Coronary artery (tissue), 2 donors: ENCODE measurements around the gene HMGXB3.

Experiments used
- DNase-seq: peaks from one replicate; pipeline ENCODE4 v3.0.0-alpha.2; 2017; ENCODE audit warnings: low spot score
- H3K27ac ChIP-seq, 2 donors: fragments of 200-600 bp; sonication (generic); one replicate each; pipeline ENCODE4 v1.5.1; 2016 to 2019
- H3K4me3 ChIP-seq: fragments of 200-600 bp; sonication (generic); 2 replicates; pipeline ENCODE4 v1.5.1; 2016; ENCODE audit warnings: mild to moderate bottlenecking, moderate library complexity
- TF ChIP-seq, protein P1 (sequence below): fragments of 200-600 bp; sonication (generic); IDR thresholded peaks from one replicate; pipeline ENCODE4 v1.5.1; 2019; ENCODE audit warnings: antibody characterized with exemption

Gene HMGXB3

DNA sequence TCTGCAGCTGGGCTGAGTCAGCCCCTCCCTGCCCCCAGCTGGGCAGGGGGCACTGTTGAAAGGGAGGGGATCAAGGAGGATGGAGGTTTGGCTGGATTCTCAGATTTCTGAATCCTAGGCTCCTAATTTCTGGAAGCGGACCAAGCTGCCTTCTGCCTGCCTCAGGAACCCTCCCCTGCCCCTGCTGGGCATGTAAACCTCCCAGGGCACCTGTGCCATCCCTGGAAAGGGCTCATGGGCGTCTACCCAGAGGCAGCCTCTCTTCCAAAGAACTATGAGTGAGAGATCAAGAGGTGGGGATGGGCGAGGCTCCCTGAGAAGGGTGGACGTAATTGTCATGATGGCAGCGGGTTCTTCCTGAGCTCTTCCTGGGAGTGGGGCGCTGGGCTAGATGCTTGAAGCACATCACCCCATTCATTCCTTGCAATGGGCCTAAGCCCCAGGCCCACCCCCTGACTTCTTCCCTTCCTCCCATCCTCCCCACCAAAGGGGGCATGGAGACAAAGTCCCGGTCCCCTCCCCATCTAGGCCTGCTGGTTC, 64.2 kb downstream of the HMGXB3 start:
- DNase-seq: no peak
- TF ChIP-seq, protein P1, sequence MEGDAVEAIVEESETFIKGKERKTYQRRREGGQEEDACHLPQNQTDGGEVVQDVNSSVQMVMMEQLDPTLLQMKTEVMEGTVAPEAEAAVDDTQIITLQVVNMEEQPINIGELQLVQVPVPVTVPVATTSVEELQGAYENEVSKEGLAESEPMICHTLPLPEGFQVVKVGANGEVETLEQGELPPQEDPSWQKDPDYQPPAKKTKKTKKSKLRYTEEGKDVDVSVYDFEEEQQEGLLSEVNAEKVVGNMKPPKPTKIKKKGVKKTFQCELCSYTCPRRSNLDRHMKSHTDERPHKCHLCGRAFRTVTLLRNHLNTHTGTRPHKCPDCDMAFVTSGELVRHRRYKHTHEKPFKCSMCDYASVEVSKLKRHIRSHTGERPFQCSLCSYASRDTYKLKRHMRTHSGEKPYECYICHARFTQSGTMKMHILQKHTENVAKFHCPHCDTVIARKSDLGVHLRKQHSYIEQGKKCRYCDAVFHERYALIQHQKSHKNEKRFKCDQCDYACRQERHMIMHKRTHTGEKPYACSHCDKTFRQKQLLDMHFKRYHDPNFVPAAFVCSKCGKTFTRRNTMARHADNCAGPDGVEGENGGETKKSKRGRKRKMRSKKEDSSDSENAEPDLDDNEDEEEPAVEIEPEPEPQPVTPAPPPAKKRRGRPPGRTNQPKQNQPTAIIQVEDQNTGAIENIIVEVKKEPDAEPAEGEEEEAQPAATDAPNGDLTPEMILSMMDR: no peak
- H3K27ac ChIP-seq: peak overlapping the region; percentile 68 to 86
- H3K4me3 ChIP-seq: no peak overlapping the region

DNA sequence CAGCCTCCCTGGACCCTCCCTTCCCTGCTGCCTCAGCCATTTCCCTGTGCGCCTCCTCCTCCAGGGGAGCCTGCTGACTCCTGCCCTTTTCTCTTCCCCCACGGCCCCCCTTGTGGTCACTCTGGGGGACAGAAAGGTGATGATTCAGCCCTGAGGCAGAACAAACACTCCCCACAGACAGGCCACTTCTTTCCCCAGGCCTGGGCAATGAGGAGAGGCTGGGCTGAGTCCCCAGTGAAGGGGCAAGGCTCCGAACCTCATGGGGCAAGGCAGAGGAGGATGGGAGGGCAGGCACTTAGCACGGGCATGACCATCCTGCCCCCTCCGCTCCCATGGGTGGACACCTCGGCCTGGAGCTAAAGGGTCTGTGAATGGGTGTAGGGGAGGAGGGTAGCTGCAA, 64.8 kb downstream of the HMGXB3 start:
- DNase-seq: no peak
- Histone ChIP-seq H3K4me3 (no peak overlapping the region), H3K27ac (peak overlapping the region; percentile 68 to 86)
- TF ChIP-seq, protein P1: no peak

DNA sequence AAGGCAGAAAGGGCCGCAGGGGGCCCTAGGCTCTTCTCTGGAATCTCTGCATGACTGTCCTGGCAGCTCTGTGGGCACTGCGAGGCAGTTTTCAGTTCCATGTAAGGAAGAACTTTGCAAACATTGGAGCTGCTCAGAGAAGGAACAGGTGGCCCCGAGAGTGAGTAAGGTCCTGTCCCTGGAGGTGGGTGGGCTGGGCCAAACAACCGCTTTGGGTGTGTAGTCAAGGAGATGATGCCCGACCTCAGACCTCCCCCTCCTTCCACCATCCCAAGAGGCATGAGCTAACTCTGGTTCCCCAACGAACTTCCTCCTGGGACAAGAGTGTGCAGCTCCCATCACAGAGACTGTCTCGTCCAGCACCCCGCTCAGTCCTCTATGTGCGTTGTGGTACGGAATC, 65.3 kb downstream of the HMGXB3 start:
- TF ChIP-seq, protein P1: no peak
- H3K27ac ChIP-seq: peak overlapping the region; percentile 68 to 86
- no peak overlapping the region for H3K4me3 ChIP-seq
- peak; percentile 84 for DNase-seq

DNA sequence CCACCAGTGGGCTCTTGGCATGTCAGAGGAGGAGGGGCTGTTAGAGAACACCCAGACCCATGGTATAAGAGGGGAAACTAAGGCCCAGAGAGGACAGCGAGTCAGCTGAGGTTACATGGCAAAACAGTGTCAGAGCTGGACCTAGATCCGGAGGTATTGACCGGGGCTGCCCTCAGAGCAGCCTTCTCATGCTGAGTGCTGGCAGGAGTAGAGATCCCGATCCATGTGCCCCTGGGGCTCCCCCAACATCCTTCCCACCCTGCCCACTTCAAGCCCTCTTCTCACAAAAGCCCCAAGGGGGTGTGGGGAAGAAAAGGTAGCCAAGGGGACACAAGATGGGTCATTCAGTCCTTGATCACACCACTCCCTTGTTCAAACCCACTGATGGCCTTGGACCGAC, 65.9 kb downstream of the HMGXB3 start:
- Histone ChIP-seq H3K27ac (peak overlapping the region; percentile 68 to 86), H3K4me3 (no peak overlapping the region)
- TF ChIP-seq, protein P1: no peak
- DNase-seq: no peak

DNA sequence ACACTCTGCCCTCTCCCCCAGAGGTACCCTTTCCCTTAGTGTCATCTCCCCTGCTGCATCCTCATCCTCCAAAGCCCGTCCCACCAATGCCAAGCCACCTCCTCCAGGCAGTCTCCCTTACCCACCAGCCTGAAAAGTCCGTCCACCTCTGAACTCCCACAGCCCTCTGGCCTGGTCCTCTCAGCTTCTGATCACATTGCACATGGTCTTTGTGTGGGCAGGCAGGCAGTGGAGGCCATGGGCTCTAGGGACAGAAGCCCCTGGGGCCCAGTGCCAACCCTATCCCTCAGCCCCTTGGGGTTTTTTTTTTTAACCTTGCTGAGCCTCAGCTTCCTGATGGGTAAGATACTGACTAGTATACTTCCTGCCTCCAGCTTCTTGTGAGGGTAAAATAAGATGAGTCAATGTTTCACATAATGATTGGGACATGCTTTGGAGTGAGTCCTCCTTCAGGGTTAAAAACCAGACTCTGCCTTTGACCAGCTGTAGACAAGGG, 66.4 kb downstream of the HMGXB3 start:
- TF ChIP-seq, protein P1: no peak
- H3K4me3 ChIP-seq: no peak overlapping the region
- no peak for DNase-seq
- peak overlapping the region; percentile 68 to 86 for H3K27ac ChIP-seq

DNA sequence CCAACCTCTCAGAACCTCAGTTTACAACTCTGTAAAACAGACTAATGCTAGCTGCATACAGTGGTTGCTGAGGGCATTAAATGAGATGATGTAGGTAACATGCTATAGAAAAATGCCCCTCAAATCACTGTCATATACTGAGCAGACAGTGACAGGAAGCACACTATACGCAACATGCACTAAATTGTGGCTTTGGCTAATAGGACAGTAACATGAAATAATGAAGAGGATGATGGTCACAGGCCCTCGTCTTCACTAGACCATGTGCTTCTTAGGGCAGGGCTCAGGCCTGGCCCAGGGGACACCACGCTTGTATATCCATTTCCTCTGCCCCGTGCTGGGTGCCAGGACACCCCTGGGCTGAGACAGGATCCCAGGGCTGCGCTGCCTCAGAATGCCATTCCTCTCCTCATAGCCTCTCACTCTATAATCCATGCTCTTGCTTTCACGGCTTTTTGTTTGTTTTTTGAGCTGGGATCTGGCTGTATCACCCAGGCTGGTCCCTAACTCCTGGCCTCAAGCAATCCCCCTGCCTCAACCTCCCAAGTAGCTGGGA, 66.9 kb downstream of the HMGXB3 start:
- TF ChIP-seq, protein P1: no peak
- peak overlapping the region in 1 of 2 donors; percentile 7 for H3K27ac ChIP-seq

DNA sequence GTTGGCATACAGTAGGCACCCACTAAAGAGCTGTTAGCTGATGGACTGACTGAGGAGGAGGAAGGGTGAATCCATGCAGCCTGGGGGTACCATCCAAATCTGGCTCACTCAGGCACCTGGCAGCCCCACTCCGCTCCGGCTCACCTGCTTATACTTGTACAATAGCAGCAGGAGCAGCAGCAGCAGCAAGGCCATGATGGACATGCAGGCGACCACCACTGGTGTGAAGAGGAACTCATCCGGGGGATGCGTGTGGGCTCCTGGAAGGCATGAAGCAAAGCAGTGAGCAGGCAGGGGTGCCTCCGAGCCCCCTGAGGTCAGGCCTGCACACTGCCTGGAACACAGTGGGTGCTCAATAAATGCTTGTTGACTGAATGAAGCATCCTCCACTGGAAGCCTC, 67.5 kb downstream of the HMGXB3 start:
- TF ChIP-seq, protein P1: no peak
- DNase-seq: no peak
- Histone ChIP-seq H3K27ac (no peak overlapping the region), H3K4me3 (no peak overlapping the region)

More for the DNA sequence above, 66.9 kb downstream of the HMGXB3 start:
- no peak overlapping the region for H3K4me3 ChIP-seq
- DNase-seq: no peak
